GM21390 (cell line): ENCODE data around the gene RANBP3.
A peak's percentile ranks its signal among the peaks of the same experiment; 100 is the strongest.

ENCODE experiments used
- ATAC-seq: cut with Tn5 transposase; IDR thresholded peaks from one replicate; pipeline ENCODE4 v1.9.1; 2021; ENCODE audit not compliant: unreplicated experiment

The RANBP3 gene

GRCh38 chr19:5904352-5905113, 73.4 kb downstream of the RANBP3 start, which contains the start of gene VMAC:
VMAC (plus strand) TSS chr19:5904872; CDS start chr19:5904891, 19 bp downstream.
- peak; percentile 76 for ATAC-seq

GRCh38 chr19:5903624-5904351, 74.2 kb downstream of the RANBP3 start, which contains the start of gene NDUFA11:
NDUFA11 (minus strand) TSS chr19:5903790; CDS start chr19:5903708, 82 bp downstream.
- peak; percentile 12 for ATAC-seq

- ATAC-seq, result no peak
Measured at GRCh38 chr19:5903056-5903623, 74.8 kb downstream of the RANBP3 start.

- no peak for ATAC-seq
Measured at GRCh38 chr19:5900976-5901375, 77.0 kb downstream of the RANBP3 start.

- no peak for ATAC-seq
Measured at GRCh38 chr19:5899728-5900526, 78.0 kb downstream of the RANBP3 start.

- ATAC-seq, result no peak
Measured at GRCh38 chr19:5897189-5897969, 80.6 kb downstream of the RANBP3 start.

GRCh38 chr19:5896365-5897076, 81.4 kb downstream of the RANBP3 start:
- no peak for ATAC-seq

- no peak for ATAC-seq
Measured at GRCh38 chr19:5895890-5896289, 82.0 kb downstream of the RANBP3 start.

- no peak for ATAC-seq
Measured at GRCh38 chr19:5895409-5895808, 82.5 kb downstream of the RANBP3 start.

GRCh38 chr19:5894704-5895349, 83.1 kb downstream of the RANBP3 start:
- ATAC-seq, result no peak

GRCh38 chr19:5893907-5894703, 83.8 kb downstream of the RANBP3 start:
- ATAC-seq, result no peak

- no peak for ATAC-seq
Measured at GRCh38 chr19:5893296-5893903, 84.5 kb downstream of the RANBP3 start.

GRCh38 chr19:5892772-5893275, 85.1 kb downstream of the RANBP3 start:
- no peak for ATAC-seq

- no peak for ATAC-seq
Measured at GRCh38 chr19:5891938-5892771, 85.8 kb downstream of the RANBP3 start.

GRCh38 chr19:5891572-5891937, 86.4 kb downstream of the RANBP3 start:
- no peak for ATAC-seq

- no peak for ATAC-seq
Measured at GRCh38 chr19:5890099-5890498, 87.8 kb downstream of the RANBP3 start.
